IMR-90 (cell line): ENCODE measurements around the gene CLEC14A. TPM values are rescaled to one million over a fixed set of nuclear protein-coding genes. Genes with fewer than 3 reads are reported as not detected.

Experiments used
- ATAC-seq: fragments of 200-7000 bp; cut with Tn5 transposase; 2 replicates; pipeline ENCODE4 v1.9.1; 2020; ENCODE audit warnings: low read depth, mild to moderate bottlenecking, moderate library complexity
- BruUV-seq: library from RNA; stranded (reverse); fragments of 400-500 nt; replicated peaks from 2 replicates; lab custom pipeline; 2021; lab: Mats Ljungman, UMichigan
- CTCF ChIA-PET: fragments of 300-600 bp; formaldehyde crosslinking; extraction: SDS; loops from one replicate; lab custom pipeline; 2021; ENCODE audit warnings: antibody characterized with exemption; lab: Yijun Ruan, JAX
- POLR2A ChIA-PET: fragments of 300-600 bp; sonication (Branson Sonifier 250); formaldehyde crosslinking; loops from one replicate; lab custom pipeline; 2022; ENCODE audit warnings: antibody characterized with exemption; ENCODE audit not compliant: unreplicated experiment; lab: Charles Lee
- DNase-seq: peaks from one replicate; pipeline ENCODE4 v3.0.0; 2013
- H2AFZ ChIP-seq: replicated peaks from 2 replicates; pipeline ENCODE3; 2013; ENCODE audit warnings: low read length, mild to moderate bottlenecking; ENCODE audit not compliant: poor library complexity
- H2AK5ac ChIP-seq: 2 replicates; pipeline ENCODE4 v1.6.1; 2013; ENCODE audit warnings: low read depth, low read length, inconsistent platforms
- H2AK9ac ChIP-seq: replicated peaks from 2 replicates; pipeline ENCODE3; 2013; ENCODE audit warnings: mild to moderate bottlenecking, low read depth, low read length, moderate library complexity; ENCODE audit not compliant: poor library complexity
- H2BK120ac ChIP-seq: 2 replicates; pipeline ENCODE4 v1.6.1; 2013; ENCODE audit warnings: low read depth, low read length, inconsistent platforms
- H2BK15ac ChIP-seq: 3 replicates; pipeline ENCODE4 v1.6.1; 2013; ENCODE audit warnings: low read depth, low read length, inconsistent platforms
- H2BK20ac ChIP-seq: 2 replicates; pipeline ENCODE4 v1.6.1; 2013; ENCODE audit warnings: low read depth, mild to moderate bottlenecking, inconsistent platforms, low read length, moderate library complexity
- H2BK5ac ChIP-seq: 2 replicates; pipeline ENCODE4 v1.6.1; 2013; ENCODE audit warnings: mild to moderate bottlenecking, low read depth, low read length, inconsistent platforms; ENCODE audit not compliant: poor library complexity, severe bottlenecking
- H3K14ac ChIP-seq: replicated peaks from 2 replicates; pipeline ENCODE4 v1.6.1; 2013; ENCODE audit warnings: low read depth, low read length, inconsistent platforms
- H3K18ac ChIP-seq: 2 replicates; pipeline ENCODE4 v1.6.1; 2013; ENCODE audit warnings: low read depth, low read length, control low read depth
- H3K23ac ChIP-seq: 2 replicates; pipeline ENCODE4 v1.6.1; 2013; ENCODE audit warnings: low read depth, low read length, inconsistent platforms
- H3K27ac ChIP-seq: 2 replicates; pipeline ENCODE4 v1.5.1; 2013; ENCODE audit warnings: mild to moderate bottlenecking, control low read depth, low read length; ENCODE audit not compliant: insufficient read depth
- H3K27me3 ChIP-seq: 2 replicates; pipeline ENCODE4 v1.6.1; 2013; ENCODE audit warnings: low read length; ENCODE audit not compliant: control insufficient read depth, insufficient read depth
- H3K36me3 ChIP-seq: 2 replicates; pipeline ENCODE4 v1.6.1; 2013; ENCODE audit warnings: low read length, mixed read lengths; ENCODE audit not compliant: control insufficient read depth, insufficient read depth
- H3K4ac ChIP-seq: 2 replicates; pipeline ENCODE4 v1.6.1; 2013; ENCODE audit warnings: low read depth, low read length, inconsistent platforms
- H3K4me1 ChIP-seq: 2 replicates; pipeline ENCODE4 v1.6.1; 2013; ENCODE audit warnings: low read length, mixed read lengths; ENCODE audit not compliant: control insufficient read depth, insufficient read depth
- H3K4me2 ChIP-seq: 2 replicates; pipeline ENCODE4 v1.6.1; 2013; ENCODE audit warnings: low read depth, mild to moderate bottlenecking, control low read depth, low read length, moderate library complexity
- H3K4me3 ChIP-seq: 2 replicates; pipeline ENCODE4 v1.5.1; 2013; ENCODE audit warnings: low read depth, mild to moderate bottlenecking, control low read depth, low read length, moderate library complexity; ENCODE audit not compliant: insufficient read depth
- H3K56ac ChIP-seq: 2 replicates; pipeline ENCODE4 v1.6.1; 2013; ENCODE audit warnings: low read length, inconsistent platforms; ENCODE audit not compliant: insufficient read depth; ENCODE audit errors: extremely low read depth
- H3K79me1 ChIP-seq, 2 experiments: 2 replicates each; pipeline ENCODE4 v1.6.1; 2013; ENCODE audit warnings: low read length in 2 of 2, inconsistent platforms in 1 of 2, low read depth in 1 of 2
- H3K9ac ChIP-seq: 2 replicates; pipeline ENCODE4 v1.6.1; 2013; ENCODE audit warnings: low read depth, low read length, control low read depth
- H3K9me1 ChIP-seq: 2 replicates; pipeline ENCODE4 v1.6.1; 2013; ENCODE audit warnings: low read length, inconsistent platforms; ENCODE audit not compliant: insufficient read depth
- H3K9me3 ChIP-seq: 2 replicates; pipeline ENCODE4 v1.6.1; 2013; ENCODE audit warnings: low read length; ENCODE audit not compliant: control insufficient read depth, insufficient read depth
- H4K20me1 ChIP-seq: 2 replicates; pipeline ENCODE4 v1.6.1; 2013; ENCODE audit warnings: low read length, inconsistent platforms; ENCODE audit not compliant: insufficient read depth
- H4K5ac ChIP-seq: 2 replicates; pipeline ENCODE4 v1.6.1; 2013; ENCODE audit warnings: mild to moderate bottlenecking, low read depth, low read length, control low read depth
- H4K8ac ChIP-seq, 2 experiments: 2 replicates each; pipeline ENCODE4 v1.6.1; 2013; ENCODE audit warnings: low read depth in 2 of 2, low read length in 2 of 2, control low read depth in 1 of 2, inconsistent platforms in 1 of 2
- H4K91ac ChIP-seq: 2 replicates; pipeline ENCODE4 v1.6.1; 2013; ENCODE audit warnings: low read depth, low read length, inconsistent platforms; ENCODE audit not compliant: insufficient read depth
- MAFK ChIP-seq: IDR thresholded peaks from 2 replicates; pipeline ENCODE4 v1.6.1; 2012; ENCODE audit warnings: low read depth, low read length, improper control_type of control experiment
- MAZ ChIP-seq: IDR thresholded peaks from 2 replicates; pipeline ENCODE4 v1.6.1; 2012; ENCODE audit warnings: low read depth, mild to moderate bottlenecking, low read length, improper control_type of control experiment, moderate library complexity, borderline replicate concordance
- WGBS, 2 experiments: methylation state at CpG; one replicate each; pipeline versions ENCODE4 v1.1.5 to v1.1.7; 2013; ENCODE audit warnings: missing lambda C conversion rate in 2 of 2; ENCODE audit not compliant: insufficient read length in 1 of 2; ENCODE audit errors: extremely low coverage in 2 of 2; 5-methylcytosine and 5-hydroxymethylcytosine counted together
- dilution Hi-C: fragments of 300-500 bp; cut with HindIII; formaldehyde crosslinking; loops from one replicate; pipeline ENCODE4 v1.14.3; 2018; ENCODE audit warnings: low sequenced_read_pairs; ENCODE audit not compliant: unreplicated experiment
- in situ Hi-C: fragments of 300-500 bp; cut with MboI; formaldehyde crosslinking; loops from 3 replicates; pipeline ENCODE4 v1.14.3; 2019; ENCODE audit warnings: low sequenced_read_pairs, inconsistent platforms, mixed read lengths
- intact Hi-C: fragments of 100-400 bp; cut with micrococcal nuclease; formaldehyde crosslinking; loops from 2 replicates; pipeline ENCODE4 v1.10.0; 2022
- polyA plus RNA-seq, 3 experiments: library from polyadenylated mRNA; depleted of rRNA; stranded (reverse); fragments of >200 nt; gene quantifications; 2 replicates each; pipeline ENCODE4 v1.2.3, GENCODE V29; 2012; ENCODE audit warnings: low replicate concordance in 1 of 3
- total RNA-seq: library from RNA; depleted of rRNA; stranded (reverse); fragments of >200 nt; gene quantifications from 2 replicates; pipeline ENCODE4 v1.2.3, GENCODE V29; 2012

Gene CLEC14A
- total and polyA plus RNA-seq, 2 of the 4 experiments (the other 2 are of a cell fraction): 3.0 to 6.2 TPM

- no peak overlapping the region for H2AK9ac ChIP-seq
- 83% methylated on average over 1 of the region's 2 CpGs; no CpG with 5 or more reads in 1 of the 2 experiments for WGBS, 2 experiments
Observed at GRCh38 chr14:38225946-38226345, 29.9 kb downstream of the CLEC14A start.

More at GRCh38 chr14:38225946-38226345, 29.9 kb downstream of the CLEC14A start:
- H3K4me3 ChIP-seq: no peak overlapping the region
- no peak overlapping the region for H2BK120ac ChIP-seq
- POLR2A ChIA-PET: no interaction called here
- no peak overlapping the region for H3K18ac ChIP-seq
- no TSS peak for BruUV-seq
- intact Hi-C loops: no loop called here
- H4K8ac ChIP-seq: no peak overlapping the region
- no peak overlapping the region for H4K5ac ChIP-seq
- dilution Hi-C loops: no loop called here
- no peak overlapping the region for H3K4me2 ChIP-seq
- DNase-seq (no peak), ATAC-seq (no peak)
- H4K20me1 ChIP-seq: no peaks in the 10 kb centered on the region
- CTCF ChIA-PET: no interaction called here
- in situ Hi-C loops: no loop called here
- no peak overlapping the region for H3K4ac ChIP-seq
- TF ChIP-seq MAZ (no peak), MAFK (peak; percentile 62; the same call in 1 of the 2 replicates)
- no peak overlapping the region for H3K23ac ChIP-seq
- no peak overlapping the region for H2AFZ ChIP-seq
- no peak overlapping the region for H3K14ac ChIP-seq
- no peak overlapping the region for H3K27ac ChIP-seq
- no peaks in the 10 kb centered on the region for H3K79me1 ChIP-seq
- no peak overlapping the region for H2BK20ac ChIP-seq
- no peaks in the 10 kb centered on the region for H3K9me1 ChIP-seq
- H2BK15ac ChIP-seq: no peak overlapping the region
- no peak overlapping the region for H2AK5ac ChIP-seq
- no peaks in the 10 kb centered on the region for H3K4me1 ChIP-seq
- H3K36me3 ChIP-seq: no peaks in the 10 kb centered on the region
- no peak overlapping the region for H2BK5ac ChIP-seq
- H3K56ac ChIP-seq: no peak overlapping the region
- H3K9ac ChIP-seq: no peak overlapping the region
- H3K9me3 ChIP-seq: no peaks in the 10 kb centered on the region
- no peaks in the 10 kb centered on the region for H3K27me3 ChIP-seq
- H4K91ac ChIP-seq: no peak overlapping the region
